Right cardiac atrium (tissue), 5 donors: Measurements from ENCODE around the gene TEAD1. TPM values are rescaled to one million over a fixed set of nuclear protein-coding genes. Genes with fewer than 3 reads are reported as not detected.

Source experiments
- ATAC-seq, 2 donors: fragments of 200-7000 bp; cut with Tn5 transposase; one replicate each; pipeline versions ENCODE4 v1.8.0 to v1.9.1; 2020; ENCODE audit warnings: moderate library complexity in 2 of 2, mild to moderate bottlenecking in 1 of 2
- DNase-seq, 3 donors: peaks; one replicate each; pipeline ENCODE4 v3.0.0-alpha.2; 2020
- H3K27ac ChIP-seq: one replicate; pipeline ENCODE4 v1.5.1; 2013; ENCODE audit warnings: mild to moderate bottlenecking, low read length, control low read depth, moderate library complexity
- H3K27me3 ChIP-seq: one replicate; pipeline ENCODE4 v1.6.1; 2013; ENCODE audit not compliant: control insufficient read depth, insufficient read depth
- H3K4me1 ChIP-seq: one replicate; pipeline ENCODE4 v1.6.1; 2013; ENCODE audit warnings: low read length; ENCODE audit not compliant: control insufficient read depth, insufficient read depth
- H3K4me3 ChIP-seq: one replicate; pipeline ENCODE4 v1.5.1; 2013; ENCODE audit warnings: low read length, control low read depth
- H3K9me3 ChIP-seq: one replicate; pipeline ENCODE4 v1.6.1; 2013; ENCODE audit warnings: low read length; ENCODE audit not compliant: control insufficient read depth
- WGBS: extraction: QIAGEN DNeasy Blood & Tissue Kit; methylation state at CpG from one replicate; pipeline ENCODE4 v1.1.7; 2013; 5-methylcytosine and 5-hydroxymethylcytosine counted together
- intact Hi-C, 4 donors: fragments of 100-400 bp; cut with DNase I; formaldehyde crosslinking; loops; one replicate each; pipeline versions ENCODE4 v1.11.0 to v1.14.0; 2022 to 2023
- polyA plus RNA-seq: library from polyadenylated mRNA; stranded (reverse); fragments of 200-250 nt; gene quantifications from one replicate; pipeline ENCODE4 v1.2.3, GENCODE V29; 2013
- total RNA-seq, 4 donors: library from RNA; stranded (reverse); fragmentation: NEBNext Ultra II Directional; extraction: Animal tissue kit (Norgen Biotek cat#: 25700); gene quantifications; one replicate each; pipeline ENCODE4 v1.2.1, GENCODE V29; 2021
- donor health status: healthy with polysubstance abuse.
- donor health status: DM: no; HTN: yes; CAD: no.
- donor health status: DM: no; HTN: no; CAD: no.
- donor health status: DM: no; HTN: yes; CAD: no; lungs with severe emphysema.
- donor health status: DM: yes; HTN: yes; CAD: no.

The TEAD1 gene
- total and polyA plus RNA-seq, 5 donors = 19.7 to 105 (median 96.5) TPM

DNA sequence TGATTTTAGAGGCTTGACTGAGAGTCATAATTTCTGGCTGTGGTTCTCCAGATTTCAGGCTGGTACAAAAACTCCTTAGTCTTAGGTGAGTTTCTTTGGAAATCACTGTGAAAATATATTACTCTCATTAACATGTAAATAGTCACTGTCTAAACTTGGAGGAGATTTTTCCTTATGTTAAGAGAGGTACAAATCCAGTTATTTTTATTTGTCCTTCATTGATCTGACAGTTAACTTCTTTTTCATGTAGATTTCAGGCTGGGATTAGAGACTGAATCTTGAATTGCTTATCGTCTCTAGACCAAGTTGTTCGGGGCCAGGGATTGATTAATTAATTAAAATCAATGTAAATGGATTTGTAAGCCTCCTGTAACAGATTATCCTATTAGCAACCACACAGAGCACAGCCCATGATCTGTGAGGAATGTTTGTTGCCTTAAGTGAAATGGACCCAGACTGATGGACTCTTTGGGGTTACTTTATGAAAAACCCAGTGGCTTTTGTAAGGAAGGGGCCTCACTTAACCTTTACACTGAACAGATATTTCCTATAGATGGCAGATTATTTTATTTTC lies 21.1 kb downstream of the TEAD1 start:
- ATAC-seq = no peak

DNA sequence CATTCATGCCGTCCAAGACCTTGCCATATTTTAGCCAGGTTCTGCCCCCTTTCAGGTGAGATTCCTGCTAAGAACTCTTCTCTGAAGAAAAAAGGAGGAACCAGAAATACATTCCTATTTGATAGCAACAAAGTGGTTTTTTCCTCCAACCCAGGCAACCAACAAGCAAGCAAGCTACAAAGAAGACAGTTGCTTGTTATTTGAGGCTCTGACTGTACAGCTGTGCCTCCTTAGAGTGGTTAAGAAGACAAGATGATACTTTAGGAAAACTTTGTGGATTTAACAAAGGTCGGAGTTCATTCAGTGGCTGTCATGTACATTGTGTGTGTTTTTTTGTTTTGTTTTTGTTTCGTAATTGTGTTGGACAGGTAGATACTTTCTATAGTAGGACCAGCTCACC lies 21.7 kb downstream of the TEAD1 start:
- no peak overlapping the region for H3K27ac ChIP-seq
- peaks cover 23% of the 10 kb centered on the region for H3K4me1 ChIP-seq
- intact Hi-C loops = loop anchor here in 1 of 4 donors (10.0 kb wide), 1 partner anchor 119 kb away; no protein-coding TSS in a partner anchor

More for the DNA sequence above, 21.1 kb downstream of the TEAD1 start:
- intact Hi-C loops = loop anchor here in 1 of 4 donors (10.0 kb wide), 1 partner anchor 119 kb away; no protein-coding TSS in a partner anchor
- no peak overlapping the region for H3K4me3 ChIP-seq
- 55% methylated on average over 2 of the region's 2 CpGs for WGBS
- peak overlapping the region; percentile 70 for H3K27ac ChIP-seq
- DNase-seq = no peak
- no peaks in the 10 kb centered on the region for H3K9me3 ChIP-seq
- H3K4me1 ChIP-seq = peaks cover 25% of the 10 kb centered on the region
- no peaks in the 10 kb centered on the region for H3K27me3 ChIP-seq

DNA sequence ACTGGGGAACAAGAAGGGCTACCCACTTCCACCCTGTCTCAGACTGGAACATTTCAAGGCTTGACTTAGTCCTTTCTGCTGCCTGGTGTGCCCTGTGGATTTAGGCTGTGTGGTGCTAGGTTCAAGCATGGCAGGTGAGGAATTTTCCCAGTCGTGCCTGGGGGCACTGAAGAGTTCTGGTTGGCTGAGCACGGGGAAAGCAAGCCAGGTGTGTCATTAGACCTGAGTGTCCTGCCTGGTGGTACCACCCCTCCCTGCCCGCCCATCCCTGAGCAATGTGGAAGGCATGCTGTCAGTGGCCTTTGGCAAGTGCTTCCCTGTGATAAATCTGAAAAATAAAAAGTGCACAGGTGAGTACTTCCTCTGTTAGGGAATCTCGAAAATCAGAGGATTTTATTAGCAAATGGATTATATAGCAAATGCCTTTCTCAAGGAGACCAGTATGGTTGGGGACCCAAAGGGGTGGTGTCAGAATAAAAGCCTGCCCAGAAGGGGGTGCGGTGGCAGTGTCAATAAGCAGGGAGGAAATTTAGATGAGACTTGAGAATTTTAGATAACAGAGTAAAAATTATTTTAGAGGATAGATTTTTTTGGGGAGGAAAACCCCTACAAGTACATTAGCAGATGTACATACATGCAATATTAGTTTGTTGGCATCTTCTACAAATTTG lies 22.8 kb downstream of the TEAD1 start:
- Histone ChIP-seq H3K27me3 (no peaks in the 10 kb centered on the region), H3K27ac (peak overlapping the region; percentile 48), H3K9me3 (no peaks in the 10 kb centered on the region), H3K4me3 (no peak overlapping the region), H3K4me1 (peaks cover 22% of the 10 kb centered on the region)
- DNase-seq = no peak
- intact Hi-C loops = loop anchor here in 1 of 4 donors (10.0 kb wide), 1 partner anchor 118 kb away; no protein-coding TSS in a partner anchor
- ATAC-seq = no peak
- WGBS = 88% methylated on average over 5 of the region's 5 CpGs

More for the DNA sequence above, 21.7 kb downstream of the TEAD1 start:
- ATAC-seq (no peak), DNase-seq (no peak)
- 88% methylated on average over 3 of the region's 3 CpGs for WGBS
- Histone ChIP-seq H3K4me3 (no peak overlapping the region), H3K9me3 (no peaks in the 10 kb centered on the region), H3K27me3 (no peaks in the 10 kb centered on the region)

DNA sequence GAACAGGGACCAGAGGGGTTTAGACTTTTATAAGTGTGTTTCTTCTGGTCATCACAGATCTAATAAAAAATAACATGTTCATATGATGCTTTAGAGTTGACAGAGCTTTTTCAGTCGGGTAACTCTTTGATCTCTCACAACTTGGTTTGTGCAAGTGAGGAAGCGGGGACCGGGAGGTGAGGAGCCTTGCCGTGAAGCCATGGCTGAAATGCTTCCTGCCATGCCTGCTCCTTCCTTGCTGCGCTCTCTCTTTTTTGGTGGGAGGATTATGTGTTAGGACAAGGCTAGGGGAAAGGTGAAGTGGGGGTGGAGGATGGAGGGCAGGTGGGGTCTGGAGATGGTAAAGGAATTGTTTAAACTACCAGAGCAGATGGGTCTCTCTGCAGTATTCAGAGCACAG lies 23.8 kb downstream of the TEAD1 start:
- intact Hi-C loops = loop anchor here in 1 of 4 donors (10.0 kb wide), 1 partner anchor 117 kb away; no protein-coding TSS in a partner anchor
- no peak for DNase-seq
- ATAC-seq = no peak
- Histone ChIP-seq H3K9me3 (no peaks in the 10 kb centered on the region), H3K4me1 (peaks cover 21% of the 10 kb centered on the region), H3K27me3 (no peaks in the 10 kb centered on the region), H3K27ac (peak overlapping the region; percentile 17), H3K4me3 (no peak overlapping the region)
- 73% methylated on average over 5 of the region's 5 CpGs for WGBS

DNA sequence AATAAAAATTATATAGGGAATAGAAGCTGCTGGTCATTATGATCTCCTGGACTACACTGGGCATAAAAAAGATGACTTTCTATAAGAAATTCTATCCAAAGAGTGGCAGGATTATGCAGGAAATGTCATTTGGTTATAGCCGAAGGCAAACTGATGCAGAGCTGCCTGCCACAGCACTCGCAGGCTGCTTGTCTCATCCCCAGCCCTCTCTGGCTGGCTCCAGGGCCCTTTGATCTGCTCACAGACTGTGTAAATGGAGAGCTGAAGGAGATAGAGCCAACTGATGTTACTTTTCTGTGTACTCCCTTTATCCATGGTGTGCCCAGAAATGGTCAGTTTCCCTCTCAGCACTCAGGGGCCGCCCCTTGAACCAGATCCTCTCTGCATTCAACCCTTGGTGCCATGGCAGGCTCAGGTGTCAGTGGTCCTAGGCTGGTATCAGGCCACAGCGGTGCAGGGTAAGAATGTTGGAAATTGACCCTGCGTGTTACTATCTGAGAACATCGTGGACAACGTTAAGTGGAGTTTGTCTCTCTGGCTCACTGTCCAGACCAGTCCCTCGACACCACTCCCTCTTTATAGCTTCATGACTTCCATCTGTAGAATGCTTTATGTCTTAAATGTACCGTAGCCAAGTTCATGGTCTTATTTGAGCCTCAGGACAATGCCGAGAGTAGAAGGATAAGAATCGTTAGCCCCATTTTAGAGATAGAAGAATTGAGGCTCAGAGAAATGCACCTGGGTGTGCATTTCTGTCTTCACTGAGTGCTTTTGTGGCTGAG lies 27.8 kb downstream of the TEAD1 start:
- Histone ChIP-seq H3K4me3 (no peak overlapping the region), H3K27ac (peak overlapping the region; percentile 43), H3K4me1 (peaks cover 20% of the 10 kb centered on the region), H3K9me3 (no peaks in the 10 kb centered on the region), H3K27me3 (no peaks in the 10 kb centered on the region)
- DNase-seq (no peak), ATAC-seq (peak; percentile 42 to 47)
- 60% methylated on average over 11 of the region's 11 CpGs for WGBS
- intact Hi-C loops = no loop called here

DNA sequence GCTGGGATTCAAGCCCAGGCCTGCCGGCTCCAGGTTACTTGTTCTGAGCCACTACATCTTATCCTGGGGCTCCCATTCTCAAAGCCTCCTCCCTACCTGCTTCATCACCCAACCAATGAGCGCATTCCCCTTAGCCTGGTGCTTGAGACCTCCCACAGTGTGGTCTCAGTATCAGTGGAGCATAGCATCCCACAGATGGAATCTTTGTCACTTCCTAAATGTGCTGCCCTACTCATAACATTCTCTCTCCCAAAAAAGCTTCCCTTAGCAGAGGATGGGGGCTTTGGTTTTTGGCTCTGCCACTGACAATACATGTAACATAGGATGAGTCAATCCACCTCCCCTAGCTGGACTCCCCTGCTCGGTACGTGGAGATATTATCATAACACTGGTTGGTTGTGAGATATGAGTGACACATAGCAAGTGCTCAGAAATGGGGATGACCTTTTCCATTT lies 28.8 kb downstream of the TEAD1 start:
- intact Hi-C loops = no loop called here
- 80% methylated on average over 4 of the region's 4 CpGs for WGBS
- Histone ChIP-seq H3K27ac (peak overlapping the region; percentile 51), H3K9me3 (no peaks in the 10 kb centered on the region), H3K27me3 (no peaks in the 10 kb centered on the region), H3K4me1 (peaks cover 21% of the 10 kb centered on the region), H3K4me3 (no peak overlapping the region)
- DNase-seq = no peak
- ATAC-seq = no peak

DNA sequence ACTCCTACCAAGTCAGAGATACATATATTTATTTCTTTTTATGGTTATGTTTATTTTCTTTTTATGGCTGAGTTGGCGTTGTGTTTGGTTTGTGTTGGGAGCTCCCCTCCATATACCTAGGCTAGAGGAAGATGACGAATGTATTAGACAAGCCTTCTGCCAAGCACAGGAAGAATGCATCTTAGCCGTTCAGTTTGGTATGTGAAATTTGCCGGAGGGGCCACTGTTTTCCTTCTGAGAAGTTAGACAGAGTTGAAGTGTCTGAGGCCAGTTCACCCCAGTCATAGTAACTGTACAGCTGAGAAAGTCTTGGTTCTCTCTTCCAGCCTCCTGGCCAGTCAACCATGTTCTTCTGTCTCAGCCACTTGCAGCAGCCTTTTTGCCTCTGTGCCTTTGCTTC lies 29.8 kb downstream of the TEAD1 start:
- WGBS = 78% methylated on average over 4 of the region's 4 CpGs
- intact Hi-C loops = no loop called here
- Histone ChIP-seq H3K27me3 (no peaks in the 10 kb centered on the region), H3K27ac (no peak overlapping the region), H3K9me3 (no peaks in the 10 kb centered on the region), H3K4me3 (no peak overlapping the region), H3K4me1 (peaks cover 24% of the 10 kb centered on the region)
- DNase-seq (no peak), ATAC-seq (no peak)

DNA sequence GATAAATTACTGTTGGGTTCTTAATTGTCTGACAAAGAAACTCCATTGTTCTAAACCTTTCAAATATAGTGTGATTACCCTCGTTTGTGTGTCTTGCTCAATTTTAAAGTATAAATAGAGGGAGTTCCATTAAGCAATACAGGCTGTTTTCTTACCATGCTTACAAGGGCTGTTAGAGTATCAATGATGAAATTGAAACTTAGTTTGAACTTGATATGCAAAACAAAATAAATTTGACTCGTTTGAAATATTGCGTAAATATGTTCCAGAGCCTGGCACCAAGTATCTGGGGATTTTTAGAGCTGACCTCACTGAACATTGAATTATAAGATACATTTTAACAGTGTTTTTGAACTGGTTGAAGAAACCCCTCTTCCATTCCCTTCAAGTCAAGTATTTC lies 31.7 kb downstream of the TEAD1 start:
- DNase-seq (no peak), ATAC-seq (no peak)
- 64% methylated on average over 3 of the region's 3 CpGs for WGBS
- no peaks in the 10 kb centered on the region for H3K27me3 ChIP-seq
- no peaks in the 10 kb centered on the region for H3K9me3 ChIP-seq
- H3K4me3 ChIP-seq = no peak overlapping the region
- H3K4me1 ChIP-seq = peaks cover 27% of the 10 kb centered on the region
- no peak overlapping the region for H3K27ac ChIP-seq
- intact Hi-C loops = no loop called here

DNA sequence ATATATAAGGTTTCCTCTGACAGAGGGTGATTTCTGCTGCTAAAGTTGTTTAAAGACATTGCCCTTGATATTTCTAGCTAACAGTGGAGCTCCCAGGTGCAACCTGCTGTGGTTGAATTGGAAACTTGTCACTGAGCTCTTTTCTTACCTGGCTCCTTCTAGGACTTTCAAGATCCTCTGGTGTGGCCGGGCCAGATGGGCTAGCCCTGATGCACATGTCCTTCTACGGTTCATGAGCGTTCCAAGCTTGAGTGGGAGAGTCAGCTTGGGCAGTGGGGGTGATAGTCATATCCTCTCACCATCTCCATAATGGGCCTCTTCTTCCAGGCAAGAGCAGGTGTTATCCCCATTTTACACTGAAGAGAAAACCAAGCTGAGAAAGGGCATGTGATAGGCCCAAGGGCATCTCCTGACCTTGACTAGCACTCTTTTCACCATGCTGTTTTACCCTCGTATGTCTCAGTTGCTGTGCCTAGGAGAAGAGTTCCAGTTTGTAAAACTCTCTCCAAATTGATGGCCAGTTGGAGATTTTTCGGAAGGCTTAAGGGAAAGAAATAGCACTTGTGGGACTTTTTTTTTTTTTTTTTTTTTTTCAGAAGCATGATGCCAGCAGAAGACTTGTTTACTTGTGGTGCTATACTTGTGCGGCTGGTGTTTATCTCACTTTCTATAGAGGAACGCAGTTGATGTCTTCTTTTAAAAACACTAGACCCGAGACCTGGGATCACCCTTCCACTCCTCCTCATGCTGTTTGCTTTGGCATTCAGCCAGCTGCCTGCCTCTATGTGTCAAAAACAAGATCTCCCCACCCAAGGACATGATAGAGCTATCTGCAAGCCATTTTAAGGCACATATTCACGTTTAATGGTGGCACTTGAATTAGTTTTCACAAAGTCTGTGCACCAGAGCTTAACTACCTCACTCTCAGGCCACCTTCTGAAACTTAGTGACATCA lies 32.6 kb downstream of the TEAD1 start:
- H3K4me1 ChIP-seq = peaks cover 26% of the 10 kb centered on the region
- DNase-seq (peak; percentile 49 to 78 (median 71)), ATAC-seq (peak; percentile 66 to 72)
- no peaks in the 10 kb centered on the region for H3K9me3 ChIP-seq
- intact Hi-C loops = no loop called here
- peak overlapping the region; percentile 94 for H3K27ac ChIP-seq
- H3K4me3 ChIP-seq = no peak overlapping the region
- WGBS = 46% methylated on average over 9 of the region's 9 CpGs
- H3K27me3 ChIP-seq = no peaks in the 10 kb centered on the region

DNA sequence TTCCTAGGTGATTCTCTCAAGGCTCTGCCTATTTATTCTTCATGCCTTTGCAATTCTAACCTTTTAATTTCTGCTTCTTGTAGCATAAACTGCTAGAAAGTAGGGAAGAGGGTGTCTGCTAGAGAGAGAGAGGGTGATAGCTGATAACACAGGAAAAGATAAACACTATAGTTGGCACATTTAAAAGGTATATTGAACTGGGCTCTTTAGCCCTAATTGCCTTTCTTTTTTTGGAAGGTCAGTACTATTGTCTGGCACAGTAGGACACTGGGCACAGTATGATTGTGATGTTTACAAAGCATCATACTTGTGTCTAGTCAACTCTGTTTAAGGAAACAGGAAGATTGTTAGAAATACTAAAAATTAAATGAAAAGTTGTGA lies 33.3 kb downstream of the TEAD1 start:
- Histone ChIP-seq H3K4me3 (no peak overlapping the region), H3K27ac (peak overlapping the region; percentile 32), H3K27me3 (no peaks in the 10 kb centered on the region), H3K4me1 (peaks cover 20% of the 10 kb centered on the region), H3K9me3 (no peaks in the 10 kb centered on the region)
- DNase-seq (no peak), ATAC-seq (no peak)
- intact Hi-C loops = no loop called here
